Aorta (tissue), 5 donors: ENCODE results near the gene GAL3ST3. TPM values are rescaled to one million over a fixed set of nuclear protein-coding genes. Genes with fewer than 3 reads are reported as not detected.
"Not testable (repeated sequence)": the region's sequence is repeated elsewhere in the genome, so short reads cannot be mapped to it uniquely, and the experiment has no call there.

Experiments used
- ATAC-seq: fragments of 200-7000 bp; cut with Tn5 transposase; one replicate; pipeline ENCODE4 v1.9.1; 2022; ENCODE audit warnings: moderate library complexity; ENCODE audit not compliant: low FRiP score
- DNase-seq, 2 donors: peaks; one replicate each; pipeline ENCODE4 v3.0.0-alpha.2; 2020
- H3K27ac ChIP-seq, 2 donors: one replicate each; pipeline ENCODE4 v1.5.1; 2013; ENCODE audit warnings: low read length in 2 of 2, mild to moderate bottlenecking in 2 of 2, moderate library complexity in 2 of 2, control low read depth in 1 of 2, inconsistent platforms in 1 of 2, low read depth in 1 of 2
- H3K27me3 ChIP-seq, 2 donors: one replicate each; pipeline ENCODE4 v1.6.1; 2013; ENCODE audit warnings: control low read depth in 1 of 2, low read length in 1 of 2, mild to moderate bottlenecking in 1 of 2, moderate library complexity in 1 of 2; ENCODE audit not compliant: insufficient read depth in 2 of 2, control insufficient read depth in 1 of 2
- H3K36me3 ChIP-seq, 2 donors: one replicate each; pipeline ENCODE4 v1.6.1; 2013; ENCODE audit warnings: control low read depth in 1 of 2, low read length in 1 of 2, mild to moderate bottlenecking in 1 of 2; ENCODE audit not compliant: insufficient read depth in 2 of 2, control insufficient read depth in 1 of 2
- H3K4me1 ChIP-seq, 2 donors: one replicate each; pipeline ENCODE4 v1.6.1; 2013; ENCODE audit warnings: low read length in 2 of 2, control low read depth in 1 of 2, mild to moderate bottlenecking in 1 of 2, moderate library complexity in 1 of 2; ENCODE audit not compliant: insufficient read depth in 2 of 2, control insufficient read depth in 1 of 2
- H3K4me3 ChIP-seq, 2 donors: one replicate each; pipeline ENCODE4 v1.5.1; 2013; ENCODE audit warnings: low read length in 2 of 2, control low read depth in 1 of 2, mild to moderate bottlenecking in 1 of 2
- H3K9me3 ChIP-seq: one replicate; pipeline ENCODE4 v1.6.1; 2013; ENCODE audit warnings: mild to moderate bottlenecking, low read length; ENCODE audit not compliant: control insufficient read depth
- WGBS, 2 donors: extraction: QIAGEN DNeasy Blood & Tissue Kit; methylation state at CpG; one replicate each; pipeline ENCODE4 v1.1.7; 2013; 5-methylcytosine and 5-hydroxymethylcytosine counted together
- intact Hi-C, 2 donors: fragments of 100-400 bp; cut with DNase I; formaldehyde crosslinking; loops; one replicate each; pipeline versions ENCODE4 v1.14.2 to v1.15.0; 2022
- polyA plus RNA-seq, 2 donors: library from polyadenylated mRNA; stranded (reverse); fragments of 200-250 nt; gene quantifications; one replicate each; pipeline ENCODE4 v1.2.3, GENCODE V29; 2013
- total RNA-seq, 2 donors: library from RNA; stranded (reverse); fragmentation: NEBNext Ultra II Directional; extraction: Animal tissue kit (Norgen Biotek cat#: 25700); gene quantifications; one replicate each; pipeline ENCODE4 v1.2.1, GENCODE V29; 2021
- donor health status: healthy with polysubstance abuse.
- donor health status: Bipolar disorder and iron deficiency.
- donor health status: DM: no; HTN: no; CAD: no.
- donor health status: DM: no; HTN: no; CAD: no.
- donor health status: DM: yes; HTN: yes; CAD: no.

The GAL3ST3 gene
- total and polyA plus RNA-seq, 4 donors, result not detected

- not testable (repeated sequence) for H3K4me1 ChIP-seq, H3K27ac ChIP-seq, H3K36me3 ChIP-seq, H3K27me3 ChIP-seq, H3K4me3 ChIP-seq, ATAC-seq, DNase-seq, H3K9me3 ChIP-seq
- 71 to 78% methylated on average over 5 of the region's 5 CpGs for WGBS, 2 donors
- intact Hi-C loops, result loop anchor here (5.0 to 10.0 kb wide), 2 partner anchors 36 to 138 kb away; partner anchors contain the start of gene FIBP (in 1 of the 2)
These were observed 25.8 kb downstream of the GAL3ST3 start for GRCh38 chr11:66023186-66023440.

GRCh38 chr11:66022401-66023185 lies 26.4 kb downstream of the GAL3ST3 start:
- 13 to 16% methylated on average over 46 of the region's 46 CpGs for WGBS, 2 donors
- peak; percentile 90 for ATAC-seq
- H3K4me1 ChIP-seq, result no peaks in the 10 kb centered on the region
- no peak overlapping the region for H3K4me3 ChIP-seq
- no peaks in the 10 kb centered on the region for H3K36me3 ChIP-seq
- peak; percentile 83 to 94 for DNase-seq
- no peak overlapping the region for H3K27ac ChIP-seq
- intact Hi-C loops, result loop anchor here (1.0 to 10.0 kb wide), 3 partner anchors 33 to 138 kb away; partner anchors contain the start of gene FIBP (in 1 of the 2)
- H3K27me3 ChIP-seq, result no peaks in the 10 kb centered on the region
- no peaks in the 10 kb centered on the region for H3K9me3 ChIP-seq

- Histone ChIP-seq H3K4me3 (no peak overlapping the region), H3K4me1 (no peaks in the 10 kb centered on the region), H3K9me3 (no peaks in the 10 kb centered on the region), H3K27ac (peak overlapping the region in 1 of 2 donors; percentile 9), H3K27me3 (no peaks in the 10 kb centered on the region), H3K36me3 (no peaks in the 10 kb centered on the region)
- DNase-seq, result peak; percentile 87 to 88
- intact Hi-C loops, result loop anchor here (2.0 to 10.0 kb wide), 3 partner anchors 18 to 136 kb away; partner anchors contain the start of genes BANF1 (in 1 of the 2), EIF1AD (in 1 of the 2) and FIBP (in 1 of the 2)
- no peak for ATAC-seq
- WGBS, 2 donors, result 76 to 77% methylated on average over 25 of the region's 25 CpGs
These were observed 28.2 kb downstream of the GAL3ST3 start for GRCh38 chr11:66020618-66021357.

- no peak for DNase-seq
- Histone ChIP-seq H3K9me3 (no peaks in the 10 kb centered on the region), H3K36me3 (no peaks in the 10 kb centered on the region), H3K4me3 (no peak overlapping the region), H3K27ac (no peak overlapping the region), H3K27me3 (no peaks in the 10 kb centered on the region), H3K4me1 (no peaks in the 10 kb centered on the region)
- 73 to 79% methylated on average over 8 of the region's 8 CpGs for whole genome bisulfite sequencing, 2 donors
- no peak for ATAC-seq
- intact Hi-C loops, result loop anchor here (2.0 to 10.0 kb wide), 3 partner anchors 17 to 135 kb away; partner anchors contain the start of genes BANF1 (in 1 of the 2), EIF1AD (in 1 of the 2) and FIBP (in 1 of the 2)
These were observed 28.7 kb downstream of the GAL3ST3 start for GRCh38 chr11:66020212-66020611.

GRCh38 chr11:66017321-66017720 lies 31.6 kb downstream of the GAL3ST3 start:
- no peaks in the 10 kb centered on the region for H3K4me1 ChIP-seq
- 88 to 90% methylated on average over 4 of the region's 4 CpGs for WGBS, 2 donors
- no peak for DNase-seq
- no peaks in the 10 kb centered on the region for H3K9me3 ChIP-seq
- H3K36me3 ChIP-seq, result no peaks in the 10 kb centered on the region
- H3K4me3 ChIP-seq, result no peak overlapping the region
- no peak for ATAC-seq
- H3K27me3 ChIP-seq, result no peaks in the 10 kb centered on the region
- intact Hi-C loops, result no loop called here
- H3K27ac ChIP-seq, result peak overlapping the region in 1 of 2 donors; percentile 23

- Histone ChIP-seq H3K4me1 (no peaks in the 10 kb centered on the region), H3K27ac (peak overlapping the region; percentile 8 to 62), H3K36me3 (no peaks in the 10 kb centered on the region), H3K4me3 (no peak overlapping the region), H3K9me3 (no peaks in the 10 kb centered on the region), H3K27me3 (no peaks in the 10 kb centered on the region)
- 49 to 54% methylated on average over 10 of the region's 10 CpGs for WGBS, 2 donors
- no peak for DNase-seq
- intact Hi-C loops, result no loop called here
- ATAC-seq, result no peak
These were observed 32.2 kb downstream of the GAL3ST3 start for GRCh38 chr11:66016793-66017177.

- peak; percentile 28 for ATAC-seq
- Histone ChIP-seq H3K36me3 (no peaks in the 10 kb centered on the region), H3K27me3 (no peaks in the 10 kb centered on the region), H3K9me3 (no peaks in the 10 kb centered on the region), H3K4me1 (no peaks in the 10 kb centered on the region), H3K27ac (peak overlapping the region; percentile 88 to 93), H3K4me3 (no peak overlapping the region)
- DNase-seq, result peak; percentile 79 to 84
- intact Hi-C loops, result no loop called here
- 35 to 36% methylated on average over 18 of the region's 18 CpGs for WGBS, 2 donors
These were observed 32.8 kb downstream of the GAL3ST3 start for GRCh38 chr11:66015936-66016792.

- no peaks in the 10 kb centered on the region for H3K9me3 ChIP-seq
- WGBS, 2 donors, result 2 to 6% methylated on average over 7 of the region's 7 CpGs
- no peak overlapping the region for H3K4me3 ChIP-seq
- no peaks in the 10 kb centered on the region for H3K36me3 ChIP-seq
- H3K27me3 ChIP-seq, result no peaks in the 10 kb centered on the region
- peak; percentile 76 for ATAC-seq
- H3K27ac ChIP-seq, result peak overlapping the region; percentile 88 to 93
- H3K4me1 ChIP-seq, result no peaks in the 10 kb centered on the region
- intact Hi-C loops, result no loop called here
- peak; percentile 93 to 96 for DNase-seq
These were observed 33.5 kb downstream of the GAL3ST3 start for GRCh38 chr11:66015454-66015881.
